Measurements from ENCODE around the gene SRP14.

GRCh38 chr15:40058476-40059140, 19.6 kb upstream of the SRP14 start:
- no peak for TF ChIP-seq ZNF302 (CRISPR knock-in tag; IDR thresholded peaks at IDR 0.05)
- no peak for TF ChIP-seq RAD21 (conservative IDR thresholded peaks at IDR 0.05 in 1 of 2, IDR thresholded peaks at IDR 0.05 in 1 of 2)
- TF ChIP-seq POLR2AphosphoS2 (conservative IDR thresholded peaks at IDR 0.05; ENCODE audit: low read length): no peak
- TF ChIP-seq NR3C1 (IDR thresholded peaks at IDR 0.05): no peak
- TF ChIP-seq MYC (IDR thresholded peaks at IDR 0.05; ENCODE audit: borderline replicate concordance, low read length): no peak
- TF ChIP-seq USF2 (IDR thresholded peaks at IDR 0.05): no peak
- TF ChIP-seq REST (IDR thresholded peaks at IDR 0.05): no peak
- TF ChIP-seq PHF8 (IDR thresholded peaks at IDR 0.05; ENCODE audit: borderline replicate concordance, low read depth): no peak
- no peak for TF ChIP-seq CHD2 (IDR thresholded peaks at IDR 0.05; ENCODE audit: low read length, partially characterized antibody)
- TF ChIP-seq RFX5 (IDR thresholded peaks at IDR 0.05): no peak
- no peak for TF ChIP-seq CTCF (IDR thresholded peaks at IDR 0.05)
- TF ChIP-seq FOSL2 (IDR thresholded peaks at IDR 0.05): no peak
- TF ChIP-seq FOSL2 (CRISPR knock-in tag; IDR thresholded peaks at IDR 0.05): no peak
- TF ChIP-seq CEBPB (IDR thresholded peaks at IDR 0.05): no peak

Data from A549 (cell line).